Measurements from ENCODE around the gene KIFC1.

- TF ChIP-seq POLR2A (IDR thresholded peaks at IDR 0.05; ENCODE audit: low read depth, low read length) (no peak), POLR2AphosphoS5 (IDR thresholded peaks at IDR 0.05; ENCODE audit: low read depth, low read length) (no peak)
Observed at GRCh38 chr6:33411632-33412005, 20.0 kb downstream of the KIFC1 start.
